SK-N-MC (cell line): ENCODE results near the gene STX8.

ENCODE experiments used
- DNase-seq: peaks from one replicate; pipeline ENCODE4 v3.0.0-alpha.2; 2011; ENCODE audit warnings: low read depth, low spot score
- H3K27ac ChIP-seq: fragments of 200-600 bp; sonication (generic); 2 replicates; pipeline ENCODE4 v1.5.1; 2016; ENCODE audit warnings: mixed run types
- H3K36me3 ChIP-seq: fragments of 200-600 bp; sonication (generic); 2 replicates; pipeline ENCODE4 v1.6.1; 2017; ENCODE audit warnings: antibody characterized with exemption, low read length, mixed read lengths; ENCODE audit not compliant: insufficient read depth
- H3K4me3 ChIP-seq: fragments of 200-600 bp; sonication (generic); 2 replicates; pipeline ENCODE4 v1.5.1; 2016
- H3K9ac ChIP-seq: fragments of 200-600 bp; sonication (generic); 2 replicates; pipeline ENCODE4 v1.8.0; 2017; ENCODE audit warnings: mixed run types, mixed read lengths; ENCODE audit not compliant: insufficient read length
- H3K9me3 ChIP-seq: fragments of 200-600 bp; sonication (generic); 2 replicates; pipeline ENCODE4 v1.6.1; 2017; ENCODE audit warnings: low read depth, mild to moderate bottlenecking, antibody characterized with exemption, low read length, moderate library complexity, mixed read lengths
- EZH2 ChIP-seq: fragments of 200-600 bp; sonication (generic); IDR thresholded peaks from one replicate; pipeline ENCODE4 v1.6.1; 2017; ENCODE audit warnings: antibody characterized with exemption
- FOXP2 ChIP-seq: optimal IDR thresholded peaks from 2 replicates; pipeline ENCODE3; 2011; ENCODE audit warnings: mild to moderate bottlenecking, moderate library complexity; ENCODE audit not compliant: insufficient read depth; ENCODE audit errors: extremely low read length, control extremely low read depth
- POLR2AphosphoS5 ChIP-seq: IDR thresholded peaks from 2 replicates; pipeline ENCODE4 v1.6.1; 2012; ENCODE audit warnings: mild to moderate bottlenecking, low read depth, low read length, borderline replicate concordance

Gene STX8

DNA sequence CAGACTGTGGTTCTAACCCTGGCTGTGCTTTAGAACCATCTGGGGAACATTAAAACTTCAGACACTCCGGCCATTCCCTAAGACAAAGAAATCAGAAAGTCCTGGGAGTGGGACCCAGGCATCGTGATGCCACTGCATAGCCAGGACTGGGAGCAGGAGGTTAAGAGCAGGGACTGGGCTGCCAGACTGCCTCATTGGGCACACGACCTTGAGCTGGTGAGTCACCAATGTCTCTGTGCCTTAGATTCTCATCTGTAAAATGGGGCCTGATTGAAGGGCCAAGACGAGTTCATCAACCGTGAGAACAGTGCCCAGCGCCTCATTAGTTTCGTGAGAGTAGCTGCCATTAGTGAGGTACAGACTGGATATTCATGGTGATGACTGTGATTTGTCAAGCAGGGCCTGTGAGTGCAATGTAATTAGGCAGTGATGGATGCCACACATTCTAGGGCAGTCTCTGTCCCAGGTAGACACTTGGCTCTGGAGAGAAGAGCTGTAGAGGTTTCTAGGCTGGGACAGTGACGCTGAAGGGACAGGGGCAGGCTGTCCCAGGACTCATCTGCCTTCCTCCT, 357.5 kb downstream of the STX8 start:
- no peaks in the 10 kb centered on the region for H3K36me3 ChIP-seq

GRCh38 chr17:9217151-9218056, 358.2 kb downstream of the STX8 start:
- TF ChIP-seq EZH2 (no peak), FOXP2 (no peak), POLR2AphosphoS5 (no peak)
- H3K36me3 ChIP-seq: no peaks in the 10 kb centered on the region
- H3K4me3 ChIP-seq: no peak overlapping the region
- H3K9ac ChIP-seq: no peak overlapping the region
- peaks cover 4% of the 10 kb centered on the region; the same call in 1 of the 2 replicates for H3K9me3 ChIP-seq
- DNase-seq: no peak
- H3K27ac ChIP-seq: no peak overlapping the region

More for the DNA sequence above, 357.5 kb downstream of the STX8 start:
- Histone ChIP-seq H3K9me3 (peaks cover 4% of the 10 kb centered on the region; the same call in 1 of the 2 replicates), H3K4me3 (no peak overlapping the region), H3K9ac (no peak overlapping the region), H3K27ac (no peak overlapping the region)
- no peak for TF ChIP-seq POLR2AphosphoS5
- TF ChIP-seq FOXP2: no peak
- no peak for TF ChIP-seq EZH2
- no peak for DNase-seq

DNA sequence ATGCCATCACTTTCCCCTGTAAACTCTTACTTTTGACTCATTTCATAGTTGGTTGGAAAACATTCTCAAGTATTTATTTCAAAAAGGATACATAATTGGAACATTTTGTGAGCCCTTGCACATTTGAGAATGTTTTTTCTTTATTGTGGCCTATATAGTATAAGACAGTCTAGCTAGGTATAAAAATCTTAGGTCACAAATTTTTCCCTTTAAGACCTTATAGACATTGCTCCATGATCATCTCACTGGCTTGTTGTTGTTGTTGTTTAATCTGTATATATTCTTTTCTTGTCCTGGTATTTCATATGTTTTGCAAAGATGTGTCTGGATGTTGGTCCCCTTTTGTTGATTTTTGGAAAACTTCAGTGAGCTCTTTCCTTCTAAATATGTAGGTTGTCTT, 360.2 kb downstream of the STX8 start:
- no peak overlapping the region for H3K27ac ChIP-seq
- TF ChIP-seq FOXP2: no peak
- TF ChIP-seq POLR2AphosphoS5: no peak
- TF ChIP-seq EZH2: no peak

GRCh38 chr17:9213303-9213640, 362.3 kb downstream of the STX8 start:
- DNase-seq: no peak
- Histone ChIP-seq H3K27ac (no peak overlapping the region), H3K4me3 (no peak overlapping the region), H3K36me3 (no peaks in the 10 kb centered on the region), H3K9ac (no peak overlapping the region), H3K9me3 (peaks cover 4% of the 10 kb centered on the region; the same call in 1 of the 2 replicates)
- no peak for TF ChIP-seq POLR2AphosphoS5

More for the DNA sequence above, 360.2 kb downstream of the STX8 start:
- Histone ChIP-seq H3K9me3 (peaks cover 4% of the 10 kb centered on the region; the same call in 1 of the 2 replicates), H3K4me3 (no peak overlapping the region), H3K36me3 (no peaks in the 10 kb centered on the region), H3K9ac (no peak overlapping the region)
- DNase-seq: no peak

- H3K27ac ChIP-seq: no peak overlapping the region
- H3K9me3 ChIP-seq: peaks cover 4% of the 10 kb centered on the region; the same call in 1 of the 2 replicates
- H3K9ac ChIP-seq: no peak overlapping the region
- TF ChIP-seq POLR2AphosphoS5 (no peak), EZH2 (no peak), FOXP2 (no peak)
- no peak overlapping the region for H3K4me3 ChIP-seq
- H3K36me3 ChIP-seq: no peaks in the 10 kb centered on the region
- no peak for DNase-seq
These were observed 363.0 kb downstream of the STX8 start for GRCh38 chr17:9212376-9213302.

DNA sequence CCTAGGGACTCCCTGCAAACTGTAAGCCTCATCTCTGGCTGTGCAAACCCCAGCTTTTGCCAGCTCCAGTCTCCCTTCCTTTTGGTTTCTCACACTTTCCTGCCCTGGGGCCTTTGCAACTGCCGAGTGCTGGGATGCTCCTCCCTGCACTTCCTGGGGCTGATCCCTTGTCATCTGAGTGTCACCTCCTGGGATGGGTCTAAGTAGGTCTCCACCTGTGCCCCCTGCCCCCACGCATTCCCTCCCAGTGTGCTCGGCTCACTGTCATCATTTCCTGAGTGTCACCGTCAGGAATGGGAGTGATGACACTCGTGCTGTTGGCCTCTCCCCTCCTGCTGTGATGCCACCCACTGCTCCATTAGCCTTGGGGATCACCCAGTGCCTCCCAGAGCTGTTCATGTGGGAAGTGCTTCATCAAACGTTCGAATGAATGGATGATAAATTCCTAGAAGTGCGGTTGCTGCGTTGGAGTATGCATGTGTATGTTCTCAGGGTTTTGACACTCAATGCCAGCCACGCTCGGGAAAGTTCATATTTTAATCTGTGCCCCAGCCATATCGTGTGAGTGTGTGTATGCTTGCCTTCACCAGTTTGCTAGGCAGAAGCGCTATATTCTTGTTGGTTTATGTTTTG, 364.4 kb downstream of the STX8 start:
- no peak overlapping the region for H3K9ac ChIP-seq
- H3K9me3 ChIP-seq: peaks cover 4% of the 10 kb centered on the region; the same call in 1 of the 2 replicates
- H3K36me3 ChIP-seq: no peaks in the 10 kb centered on the region
- H3K4me3 ChIP-seq: no peak overlapping the region; the same call in 1 of the 2 replicates
- peak; percentile 44 for DNase-seq
- no peak for TF ChIP-seq EZH2
- TF ChIP-seq FOXP2: no peak
- no peak for TF ChIP-seq POLR2AphosphoS5
- no peak overlapping the region for H3K27ac ChIP-seq

DNA sequence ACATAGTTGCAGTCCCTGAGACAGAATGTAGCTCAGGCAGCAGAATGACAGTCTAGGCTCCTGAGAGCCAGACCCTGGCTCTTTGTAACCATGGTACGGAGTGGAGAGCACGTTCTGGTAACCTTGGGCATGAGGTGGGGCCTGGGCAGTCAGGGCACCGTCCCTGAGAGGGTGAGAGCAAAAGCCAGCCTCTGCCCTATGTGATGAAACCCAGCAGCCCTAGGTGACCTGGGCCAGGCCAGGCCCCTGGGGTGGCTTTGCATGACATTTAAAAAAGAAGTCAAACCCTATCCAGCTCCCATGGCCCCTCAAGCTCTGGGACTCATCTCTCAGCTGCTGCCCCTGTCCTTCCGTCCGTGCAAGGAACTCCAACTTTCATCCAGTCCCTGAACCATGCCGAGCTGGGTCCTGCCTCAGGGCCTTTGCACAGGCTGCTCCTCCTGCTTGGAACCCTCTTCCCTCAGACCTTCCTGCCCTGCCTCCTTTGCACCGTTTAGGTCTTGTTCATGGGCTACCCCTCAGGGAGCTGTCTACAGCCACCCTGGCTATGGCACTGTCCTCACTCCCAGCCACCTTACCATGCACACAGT, 365.7 kb downstream of the STX8 start:
- Histone ChIP-seq H3K9me3 (no peaks in the 10 kb centered on the region), H3K27ac (no peak overlapping the region), H3K36me3 (no peaks in the 10 kb centered on the region), H3K9ac (no peak overlapping the region), H3K4me3 (no peak overlapping the region)
- TF ChIP-seq EZH2 (no peak), POLR2AphosphoS5 (no peak), FOXP2 (no peak)
- no peak for DNase-seq

GRCh38 chr17:9209347-9209746, 366.3 kb downstream of the STX8 start:
- Histone ChIP-seq H3K9ac (no peak overlapping the region), H3K27ac (no peak overlapping the region), H3K9me3 (no peaks in the 10 kb centered on the region), H3K36me3 (no peaks in the 10 kb centered on the region), H3K4me3 (no peak overlapping the region)
- no peak for DNase-seq
- no peak for TF ChIP-seq EZH2
- TF ChIP-seq FOXP2: no peak
- TF ChIP-seq POLR2AphosphoS5: no peak
